Activated T-cell treated with anti-CD3 and anti-CD28 coated beads, Interleukin-2, amount 50 U/mL, for 1 hour (primary cell): ENCODE results near the gene CYB5D1.
A peak's percentile ranks its signal among the peaks of the same experiment; 100 is the strongest.

Experiments
- DNase-seq: peaks from one replicate; pipeline ENCODE4 v3.0.0-alpha.2; 2020

The CYB5D1 gene

DNA sequence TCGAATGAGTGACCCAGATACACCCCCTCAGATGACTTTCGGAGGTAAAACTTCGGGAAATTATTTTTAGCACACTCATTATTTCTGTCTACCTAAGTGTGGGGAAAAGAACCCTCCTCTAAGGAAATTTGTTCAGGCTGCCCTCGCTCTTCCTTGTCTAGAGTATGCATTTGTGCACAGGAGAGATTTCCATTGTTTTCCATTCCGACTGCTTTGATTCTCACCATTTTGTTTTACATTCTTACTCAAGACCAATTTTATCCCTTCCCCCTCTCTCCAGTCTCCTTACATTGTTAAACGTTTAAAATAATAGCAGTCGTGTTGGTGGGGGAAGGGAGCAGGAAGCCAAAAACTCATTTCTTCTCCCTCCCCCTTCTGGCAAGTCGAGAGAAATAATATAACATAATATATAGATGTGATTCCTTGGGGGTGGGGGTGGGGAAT lies 29.3 kb downstream of the CYB5D1 start:
- no peak for DNase-seq

DNA sequence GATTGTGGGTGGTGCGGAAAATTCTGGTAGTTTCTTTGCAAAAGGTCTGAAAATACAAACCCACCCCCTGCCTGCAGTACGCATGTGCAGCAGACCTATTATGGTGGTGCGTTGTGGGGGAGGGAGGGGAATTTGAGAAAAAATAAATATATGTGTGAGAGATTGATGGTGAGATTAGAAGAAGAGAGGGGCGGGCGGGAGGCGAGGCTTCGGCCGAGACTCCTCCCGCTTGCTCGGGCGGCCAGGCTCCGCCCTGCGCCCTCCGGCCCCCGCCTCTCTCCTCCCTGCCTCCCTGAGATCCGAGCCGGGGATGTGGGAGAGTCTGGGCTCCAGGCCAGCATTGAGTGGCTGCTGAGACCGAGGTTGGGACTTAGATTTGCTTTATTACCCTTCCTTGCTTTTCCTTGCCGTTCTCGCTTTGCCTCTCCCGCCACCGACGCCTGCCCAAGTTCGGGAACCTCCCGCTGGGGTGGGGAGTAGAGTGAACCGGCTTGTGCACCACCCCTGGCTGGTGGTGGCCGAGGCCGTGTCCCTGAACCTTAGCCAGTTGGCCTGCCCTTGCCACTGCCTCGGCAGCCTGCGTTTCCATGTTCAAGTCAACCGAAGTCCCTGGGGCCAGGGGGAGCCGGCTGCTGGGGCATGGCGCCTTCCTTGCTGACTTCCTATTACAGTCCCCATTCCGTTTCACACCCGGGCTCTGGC lies 29.8 kb downstream of the CYB5D1 start:
- peak; percentile 82 for DNase-seq

DNA sequence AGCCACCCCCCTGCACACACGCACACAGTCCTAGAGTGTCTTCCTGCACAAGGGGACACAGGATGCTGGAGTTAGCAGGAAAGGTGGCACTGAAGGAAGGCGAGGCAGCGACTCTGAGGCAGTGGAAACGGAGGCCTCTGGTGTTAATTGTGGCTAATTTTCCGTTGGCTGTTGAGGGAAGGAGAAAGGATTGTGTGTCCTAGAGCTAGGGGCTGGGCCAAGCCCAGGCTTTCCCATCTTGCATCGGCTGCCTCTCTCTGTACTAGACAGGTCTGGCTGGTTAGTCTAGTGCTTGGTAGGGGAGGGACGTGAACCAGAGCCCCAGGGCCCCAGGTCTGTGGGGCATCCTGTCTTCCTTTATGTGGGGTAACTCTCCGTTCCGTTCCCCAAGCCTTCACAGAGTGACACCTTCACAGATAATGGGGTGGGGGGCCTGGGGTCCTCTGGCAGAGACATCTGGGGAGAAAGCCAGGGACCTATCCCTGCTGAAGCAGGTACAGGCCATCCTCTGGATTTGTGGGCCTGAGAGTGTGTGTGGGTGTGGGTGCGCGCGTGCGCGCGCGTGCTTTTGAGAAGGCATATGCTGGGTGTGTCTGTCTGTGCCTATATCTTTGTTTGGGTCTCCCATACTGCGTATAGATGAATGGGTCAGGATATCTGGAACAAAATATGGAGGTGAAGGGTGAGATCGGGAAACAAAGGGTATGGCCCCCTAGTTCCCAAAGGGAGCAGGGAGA lies 30.5 kb downstream of the CYB5D1 start, which contains the start of gene CHD3:
CHD3 (plus strand) TSS at position 606 of the 737 bp plus-strand sequence. CDS start 212 bp downstream, outside the sequence.
- DNase-seq: peak; percentile 58

DNA sequence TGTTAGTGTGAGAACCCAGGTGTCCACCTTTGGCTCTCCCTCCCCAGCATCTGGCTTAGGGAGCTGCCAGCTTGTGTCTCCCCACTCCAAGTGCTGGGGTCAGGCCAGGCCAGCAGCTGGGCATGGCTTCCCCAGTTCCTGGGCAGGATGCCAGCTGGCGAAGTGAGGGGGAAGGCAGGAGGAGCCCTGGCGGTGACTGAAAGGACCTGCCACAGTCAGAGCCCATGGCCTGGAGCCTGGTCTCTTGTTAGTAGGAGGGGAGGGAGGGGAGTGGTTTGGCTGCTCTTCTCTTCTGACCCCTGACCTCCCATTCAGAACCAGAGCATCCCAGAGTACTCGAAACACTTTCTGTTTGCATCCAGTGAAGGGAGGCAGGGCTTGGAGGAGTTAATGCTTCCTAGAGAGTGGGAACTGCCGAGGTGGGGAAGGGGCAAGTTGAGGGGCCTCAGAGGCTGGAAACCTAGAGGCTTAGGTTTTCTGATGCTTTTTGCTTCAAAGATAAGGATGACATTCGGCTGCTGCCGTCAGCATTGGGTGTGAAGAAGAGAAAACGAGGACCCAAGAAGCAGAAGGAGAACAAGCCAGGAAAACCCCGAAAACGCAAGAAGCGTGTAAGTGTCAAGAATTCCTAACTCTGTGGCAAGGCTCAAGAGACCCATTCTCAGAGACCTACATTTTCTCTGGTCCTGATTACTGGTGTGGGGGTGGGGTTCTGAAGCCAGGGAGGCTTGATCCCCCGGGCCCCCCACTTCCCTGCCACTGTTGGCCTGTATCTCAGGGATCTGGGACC lies 31.6 kb downstream of the CYB5D1 start:
- DNase-seq: peak; percentile 40

DNA sequence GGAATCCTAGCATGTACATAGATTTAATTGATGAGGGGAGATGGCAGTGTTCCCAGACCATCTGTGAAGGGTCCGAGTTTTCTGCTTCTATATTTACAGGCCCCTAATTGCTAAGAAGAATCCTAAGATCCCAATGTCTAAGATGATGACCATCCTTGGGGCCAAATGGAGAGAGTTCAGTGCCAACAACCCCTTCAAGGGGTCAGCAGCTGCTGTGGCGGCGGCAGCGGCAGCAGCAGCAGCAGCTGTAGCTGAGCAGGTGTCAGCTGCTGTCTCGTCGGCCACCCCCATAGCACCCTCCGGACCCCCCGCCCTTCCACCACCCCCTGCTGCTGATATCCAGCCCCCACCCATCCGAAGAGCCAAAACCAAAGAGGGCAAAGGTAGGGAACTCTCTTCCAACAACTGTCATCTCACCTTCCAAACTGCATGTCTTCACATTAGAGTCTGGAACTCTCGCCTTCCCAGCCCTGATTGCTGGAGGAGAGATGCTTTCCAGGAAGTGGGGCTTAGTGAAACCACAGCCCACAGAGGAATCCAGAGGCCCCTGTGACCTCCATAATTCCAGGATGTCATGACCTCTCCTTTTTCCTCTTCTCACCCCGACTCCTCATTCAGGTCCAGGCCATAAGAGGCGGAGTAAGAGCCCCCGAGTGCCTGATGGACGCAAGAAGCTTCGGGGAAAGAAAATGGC lies 35.5 kb downstream of the CYB5D1 start:
- DNase-seq: no peak

DNA sequence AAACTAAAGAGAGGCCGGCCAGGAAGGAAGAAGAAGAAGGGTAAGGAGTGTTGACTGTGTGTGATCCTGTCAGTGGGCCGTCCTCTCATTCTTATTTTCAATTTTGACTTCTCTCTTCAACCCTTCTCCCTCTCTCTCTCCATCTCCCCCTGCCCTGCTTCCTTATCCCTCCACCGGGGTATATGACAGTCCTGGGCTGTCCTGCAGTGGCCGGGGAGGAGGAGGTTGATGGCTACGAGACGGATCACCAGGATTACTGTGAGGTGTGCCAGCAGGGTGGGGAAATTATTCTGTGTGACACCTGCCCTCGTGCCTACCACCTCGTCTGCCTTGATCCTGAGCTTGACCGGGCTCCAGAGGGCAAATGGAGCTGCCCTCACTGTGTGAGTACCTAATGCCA lies 36.4 kb downstream of the CYB5D1 start:
- DNase-seq: no peak

DNA sequence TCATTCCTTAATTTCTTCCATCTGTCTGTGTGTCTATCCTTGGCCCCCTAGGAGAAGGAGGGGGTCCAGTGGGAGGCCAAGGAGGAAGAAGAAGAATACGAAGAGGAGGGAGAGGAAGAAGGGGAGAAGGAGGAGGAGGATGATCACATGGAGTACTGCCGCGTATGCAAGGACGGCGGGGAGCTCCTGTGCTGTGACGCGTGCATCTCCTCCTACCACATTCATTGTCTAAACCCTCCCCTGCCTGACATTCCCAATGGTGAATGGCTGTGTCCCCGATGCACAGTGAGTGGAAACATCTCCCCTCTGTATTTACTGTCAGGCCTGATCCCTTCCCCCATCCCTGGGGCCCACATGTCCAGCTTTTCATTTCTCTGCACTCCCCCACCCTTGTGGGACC lies 37.1 kb downstream of the CYB5D1 start:
- no peak for DNase-seq

DNA sequence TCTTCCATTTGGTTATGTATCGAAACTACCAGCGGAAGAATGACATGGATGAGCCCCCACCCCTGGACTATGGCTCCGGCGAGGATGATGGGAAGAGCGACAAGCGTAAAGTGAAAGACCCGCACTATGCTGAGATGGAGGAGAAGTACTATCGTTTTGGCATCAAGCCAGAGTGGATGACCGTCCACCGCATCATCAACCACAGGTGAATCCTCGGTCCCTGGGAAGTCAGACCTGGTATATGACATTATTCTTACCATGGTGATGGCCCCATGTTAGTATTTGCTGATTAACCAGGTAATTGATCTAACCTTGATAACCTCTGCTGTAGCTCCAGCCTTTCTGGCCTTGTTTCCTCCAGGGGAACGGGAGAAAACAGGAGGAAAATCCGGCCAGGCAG lies 39.3 kb downstream of the CYB5D1 start:
- DNase-seq: no peak

DNA sequence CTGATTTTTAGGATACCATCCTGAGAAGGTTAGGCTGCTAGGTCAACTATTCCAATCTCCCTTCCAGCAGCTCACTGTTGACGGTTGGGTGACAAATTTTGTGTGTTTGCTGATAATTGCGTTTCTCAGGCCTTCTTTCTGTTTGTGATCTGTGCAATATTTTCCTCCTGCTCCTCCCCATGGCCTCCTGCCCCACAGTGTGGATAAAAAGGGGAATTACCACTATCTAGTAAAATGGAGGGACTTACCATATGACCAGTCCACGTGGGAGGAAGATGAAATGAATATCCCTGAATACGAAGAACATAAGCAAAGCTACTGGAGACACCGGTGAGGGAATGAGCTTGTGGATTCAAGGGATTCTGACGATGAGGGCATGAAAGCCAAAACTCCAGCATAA lies 40.0 kb downstream of the CYB5D1 start:
- DNase-seq: no peak

DNA sequence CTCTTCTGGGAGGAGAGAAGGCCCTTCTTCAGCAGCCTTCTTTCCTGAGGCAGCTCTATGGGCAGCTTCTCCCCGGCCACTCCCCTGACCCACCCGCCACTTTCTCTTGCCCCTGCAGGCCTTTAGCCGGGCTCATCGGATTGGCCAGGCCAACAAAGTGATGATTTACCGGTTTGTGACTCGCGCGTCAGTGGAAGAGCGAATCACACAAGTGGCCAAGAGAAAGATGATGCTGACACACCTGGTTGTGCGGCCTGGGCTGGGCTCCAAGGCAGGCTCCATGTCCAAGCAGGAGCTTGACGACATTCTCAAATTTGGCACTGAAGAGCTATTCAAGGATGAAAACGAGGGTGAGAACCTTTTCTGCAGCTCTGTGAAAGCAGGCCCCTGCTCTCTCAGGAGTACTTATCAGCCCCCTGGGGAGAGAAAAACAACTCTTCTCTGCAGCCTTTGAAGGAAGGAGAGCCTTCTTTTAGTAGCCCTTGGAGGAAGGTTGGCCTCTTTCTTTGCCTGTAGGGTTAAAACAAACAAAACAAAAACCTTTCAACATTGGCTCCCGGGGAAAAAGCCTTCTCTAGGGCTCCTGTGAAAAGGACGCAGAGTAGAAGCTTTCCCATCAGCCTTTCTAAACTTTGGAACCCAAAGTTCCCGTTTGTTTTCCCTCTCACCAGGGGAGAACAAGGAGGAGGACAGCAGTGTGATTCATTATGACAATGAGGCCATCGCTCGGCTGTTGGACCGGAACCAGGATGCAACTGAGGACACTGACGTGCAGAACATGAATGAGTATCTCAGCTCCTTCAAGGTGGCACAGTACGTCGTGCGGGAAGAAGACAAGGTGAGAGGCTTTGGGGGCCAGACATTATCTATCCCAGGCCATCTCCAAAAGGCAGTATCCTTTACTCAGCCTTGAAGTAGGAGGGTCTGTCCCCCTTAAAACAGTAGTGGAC lies 45.6 kb downstream of the CYB5D1 start:
- no peak for DNase-seq

DNA sequence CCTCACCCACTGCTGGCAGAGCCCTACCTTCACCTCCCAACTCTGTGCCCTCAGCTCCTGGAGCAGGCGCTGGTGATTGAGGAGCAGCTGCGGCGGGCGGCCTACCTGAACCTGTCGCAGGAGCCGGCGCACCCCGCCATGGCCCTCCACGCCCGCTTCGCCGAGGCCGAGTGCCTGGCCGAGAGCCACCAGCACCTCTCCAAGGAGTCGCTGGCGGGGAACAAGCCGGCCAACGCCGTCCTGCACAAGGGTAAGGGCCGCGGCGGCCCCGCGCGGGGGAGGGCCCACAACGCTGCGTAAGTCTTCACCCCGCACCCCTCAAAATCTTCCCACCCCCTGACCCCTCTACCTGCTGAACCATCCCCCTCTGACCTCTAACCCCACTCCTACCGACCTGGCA lies 51.3 kb downstream of the CYB5D1 start:
- no peak for DNase-seq

DNA sequence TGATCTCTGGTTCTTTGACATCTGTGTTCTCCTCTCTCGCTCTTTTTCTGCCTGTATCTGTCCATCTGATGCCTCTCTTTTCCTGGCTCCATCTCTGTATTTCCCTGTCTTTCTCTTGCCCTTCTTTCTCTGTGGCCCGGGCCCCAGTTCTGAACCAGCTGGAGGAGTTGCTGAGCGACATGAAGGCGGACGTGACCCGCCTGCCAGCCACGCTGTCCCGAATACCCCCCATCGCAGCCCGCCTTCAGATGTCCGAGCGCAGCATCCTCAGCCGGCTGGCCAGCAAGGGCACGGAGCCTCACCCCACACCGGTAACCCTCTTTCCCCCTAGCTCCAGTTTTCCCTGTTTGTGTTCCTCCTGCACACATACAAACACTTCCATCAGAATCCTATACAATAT lies 52.5 kb downstream of the CYB5D1 start:
- DNase-seq: no peak

DNA sequence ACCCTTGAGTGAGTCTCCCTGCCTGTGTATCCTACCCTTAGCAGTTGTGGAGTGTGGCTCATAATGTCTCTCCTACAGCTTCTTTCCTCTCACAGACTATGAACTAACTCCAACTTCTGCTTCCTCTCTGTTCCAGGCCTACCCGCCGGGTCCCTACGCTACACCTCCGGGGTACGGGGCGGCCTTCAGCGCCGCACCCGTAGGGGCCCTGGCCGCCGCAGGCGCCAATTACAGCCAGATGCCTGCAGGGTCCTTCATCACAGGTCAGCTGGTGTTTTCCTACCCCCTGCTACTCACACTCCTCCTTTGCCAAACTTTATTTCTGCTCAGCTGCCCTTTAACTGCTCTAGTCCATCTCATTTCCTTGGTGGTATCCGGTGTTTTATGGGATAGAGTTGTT lies 52.9 kb downstream of the CYB5D1 start:
- no peak for DNase-seq

DNA sequence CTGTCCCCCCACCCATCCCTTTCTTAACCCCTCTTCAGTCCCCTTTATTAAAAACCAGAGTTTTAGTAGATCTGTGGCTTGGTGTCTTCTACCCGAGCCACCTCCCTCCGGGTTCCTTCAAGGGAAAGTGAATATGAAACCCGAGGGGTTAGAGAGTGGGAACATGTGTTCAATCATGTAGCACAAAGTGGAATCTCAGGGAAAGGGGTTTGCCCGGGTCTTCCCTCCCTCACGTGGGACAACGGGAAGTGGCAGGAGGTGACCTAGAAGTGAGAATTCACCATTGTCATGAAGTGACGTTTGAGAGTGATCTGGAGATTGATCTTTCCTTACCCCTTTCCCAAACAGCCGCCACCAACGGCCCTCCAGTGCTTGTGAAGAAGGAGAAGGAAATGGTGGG lies 53.3 kb downstream of the CYB5D1 start:
- no peak for DNase-seq
